Activated naive CD8-positive, alpha-beta T cell treated with anti-CD3 and anti-CD28 coated beads, Interleukin-2, amount 50 U/mL, for 24 hours (primary cell): ENCODE measurements around the gene TOR1AIP2.
A peak's percentile ranks its signal among the peaks of the same experiment; 100 is the strongest.

ENCODE experiments used
- ATAC-seq: fragments of 150-1000 bp; cut with Tn5 transposase; one replicate; pipeline ENCODE4 v1.10.0; 2021
- DNase-seq: peaks from one replicate; pipeline ENCODE4 v3.0.0; 2021
- H3K27ac Mint-ChIP-seq: one replicate; pipeline ENCODE4 v1.8.0; 2021; ENCODE audit warnings: mild to moderate bottlenecking, mixed read lengths
- H3K27me3 Mint-ChIP-seq: one replicate; pipeline ENCODE4 v1.8.0; 2021; ENCODE audit warnings: mixed read lengths
- H3K36me3 Mint-ChIP-seq: one replicate; pipeline ENCODE4 v1.8.0; 2021; ENCODE audit warnings: low read depth, mixed read lengths
- H3K4me1 Mint-ChIP-seq: one replicate; pipeline ENCODE4 v1.8.0; 2021; ENCODE audit warnings: mixed read lengths
- H3K4me3 Mint-ChIP-seq: one replicate; pipeline ENCODE4 v1.8.0; 2021; ENCODE audit warnings: mild to moderate bottlenecking, moderate library complexity, mixed read lengths
- H3K9me3 Mint-ChIP-seq: one replicate; pipeline ENCODE4 v1.8.0; 2021; ENCODE audit warnings: mixed read lengths

Gene TOR1AIP2

GRCh38 chr1:179824265-179824664 lies 53.3 kb downstream of the TOR1AIP2 start:
- no peaks in the 10 kb centered on the region for H3K4me1 Mint-ChIP-seq
- H3K27me3 Mint-ChIP-seq, result no peaks in the 10 kb centered on the region
- H3K9me3 Mint-ChIP-seq, result no peaks in the 10 kb centered on the region
- H3K4me3 Mint-ChIP-seq, result no peak overlapping the region
- no peaks in the 10 kb centered on the region for H3K36me3 Mint-ChIP-seq
- no peak for DNase-seq
- no peak for ATAC-seq
- no peak overlapping the region for H3K27ac Mint-ChIP-seq

GRCh38 chr1:179823693-179824092 lies 53.9 kb downstream of the TOR1AIP2 start:
- no peaks in the 10 kb centered on the region for H3K9me3 Mint-ChIP-seq
- H3K4me3 Mint-ChIP-seq, result no peak overlapping the region
- ATAC-seq (no peak), DNase-seq (no peak)
- no peaks in the 10 kb centered on the region for H3K36me3 Mint-ChIP-seq
- no peaks in the 10 kb centered on the region for H3K4me1 Mint-ChIP-seq
- no peaks in the 10 kb centered on the region for H3K27me3 Mint-ChIP-seq
- H3K27ac Mint-ChIP-seq, result no peak overlapping the region

- no peak for ATAC-seq
- H3K4me3 Mint-ChIP-seq, result no peak overlapping the region
- H3K36me3 Mint-ChIP-seq, result no peaks in the 10 kb centered on the region
- H3K9me3 Mint-ChIP-seq, result no peaks in the 10 kb centered on the region
- no peaks in the 10 kb centered on the region for H3K27me3 Mint-ChIP-seq
- H3K4me1 Mint-ChIP-seq, result no peaks in the 10 kb centered on the region
- H3K27ac Mint-ChIP-seq, result no peak overlapping the region
- DNase-seq, result no peak
These were observed 55.5 kb downstream of the TOR1AIP2 start for GRCh38 chr1:179822065-179822464.

GRCh38 chr1:179821524-179821923 lies 56.1 kb downstream of the TOR1AIP2 start:
- ATAC-seq, result no peak
- no peaks in the 10 kb centered on the region for H3K36me3 Mint-ChIP-seq
- no peaks in the 10 kb centered on the region for H3K27me3 Mint-ChIP-seq
- DNase-seq, result no peak
- no peaks in the 10 kb centered on the region for H3K4me1 Mint-ChIP-seq
- no peaks in the 10 kb centered on the region for H3K9me3 Mint-ChIP-seq
- H3K4me3 Mint-ChIP-seq, result no peak overlapping the region
- no peak overlapping the region for H3K27ac Mint-ChIP-seq

GRCh38 chr1:179820226-179820970 lies 57.2 kb downstream of the TOR1AIP2 start:
- Mint-ChIP-seq H3K4me3 (no peak overlapping the region), H3K27ac (no peak overlapping the region), H3K9me3 (no peaks in the 10 kb centered on the region), H3K27me3 (no peaks in the 10 kb centered on the region), H3K4me1 (peaks cover 5% of the 10 kb centered on the region), H3K36me3 (no peaks in the 10 kb centered on the region)
- DNase-seq (no peak), ATAC-seq (no peak)

GRCh38 chr1:179818743-179819173 lies 58.8 kb downstream of the TOR1AIP2 start:
- H3K36me3 Mint-ChIP-seq, result no peaks in the 10 kb centered on the region
- no peak for ATAC-seq
- H3K27ac Mint-ChIP-seq, result no peak overlapping the region
- H3K27me3 Mint-ChIP-seq, result no peaks in the 10 kb centered on the region
- no peak for DNase-seq
- H3K9me3 Mint-ChIP-seq, result no peaks in the 10 kb centered on the region
- peaks cover 15% of the 10 kb centered on the region for H3K4me1 Mint-ChIP-seq
- H3K4me3 Mint-ChIP-seq, result no peak overlapping the region

GRCh38 chr1:179818260-179818659 lies 59.3 kb downstream of the TOR1AIP2 start:
- no peak overlapping the region for H3K27ac Mint-ChIP-seq
- H3K9me3 Mint-ChIP-seq, result no peaks in the 10 kb centered on the region
- H3K36me3 Mint-ChIP-seq, result no peaks in the 10 kb centered on the region
- no peaks in the 10 kb centered on the region for H3K27me3 Mint-ChIP-seq
- no peak for DNase-seq
- ATAC-seq, result no peak
- peaks cover 15% of the 10 kb centered on the region for H3K4me1 Mint-ChIP-seq
- no peak overlapping the region for H3K4me3 Mint-ChIP-seq

- no peaks in the 10 kb centered on the region for H3K36me3 Mint-ChIP-seq
- H3K27ac Mint-ChIP-seq, result no peak overlapping the region
- H3K27me3 Mint-ChIP-seq, result no peaks in the 10 kb centered on the region
- H3K4me3 Mint-ChIP-seq, result no peak overlapping the region
- H3K9me3 Mint-ChIP-seq, result no peaks in the 10 kb centered on the region
- DNase-seq (no peak), ATAC-seq (no peak)
- H3K4me1 Mint-ChIP-seq, result peaks cover 15% of the 10 kb centered on the region
These were observed 59.8 kb downstream of the TOR1AIP2 start for GRCh38 chr1:179817789-179818188.

- Mint-ChIP-seq H3K36me3 (no peaks in the 10 kb centered on the region), H3K4me3 (no peak overlapping the region), H3K9me3 (no peaks in the 10 kb centered on the region), H3K27me3 (no peaks in the 10 kb centered on the region), H3K4me1 (peaks cover 15% of the 10 kb centered on the region), H3K27ac (no peak overlapping the region)
- DNase-seq, result no peak
- no peak for ATAC-seq
These were observed 60.5 kb downstream of the TOR1AIP2 start for GRCh38 chr1:179817056-179817455.

GRCh38 chr1:179816196-179816960 lies 61.2 kb downstream of the TOR1AIP2 start:
- H3K36me3 Mint-ChIP-seq, result no peaks in the 10 kb centered on the region
- no peaks in the 10 kb centered on the region for H3K9me3 Mint-ChIP-seq
- ATAC-seq (no peak), DNase-seq (no peak)
- H3K27me3 Mint-ChIP-seq, result peaks cover 2% of the 10 kb centered on the region
- H3K4me3 Mint-ChIP-seq, result no peak overlapping the region
- H3K4me1 Mint-ChIP-seq, result peaks cover 15% of the 10 kb centered on the region
- no peak overlapping the region for H3K27ac Mint-ChIP-seq

GRCh38 chr1:179815641-179816040 lies 62.0 kb downstream of the TOR1AIP2 start:
- Mint-ChIP-seq H3K4me1 (peaks cover 15% of the 10 kb centered on the region), H3K27me3 (peaks cover 5% of the 10 kb centered on the region), H3K36me3 (no peaks in the 10 kb centered on the region), H3K9me3 (no peaks in the 10 kb centered on the region), H3K27ac (peak overlapping the region; percentile 28), H3K4me3 (peak overlapping the region; percentile 82)
- DNase-seq, result no peak
- ATAC-seq, result no peak

GRCh38 chr1:179814546-179814838 lies 63.1 kb downstream of the TOR1AIP2 start:
- peaks cover 15% of the 10 kb centered on the region for H3K4me1 Mint-ChIP-seq
- ATAC-seq (no peak), DNase-seq (no peak)
- peak overlapping the region; percentile 82 for H3K4me3 Mint-ChIP-seq
- no peaks in the 10 kb centered on the region for H3K9me3 Mint-ChIP-seq
- peaks cover 11% of the 10 kb centered on the region for H3K27me3 Mint-ChIP-seq
- H3K36me3 Mint-ChIP-seq, result no peaks in the 10 kb centered on the region
- H3K27ac Mint-ChIP-seq, result peak overlapping the region; percentile 28

GRCh38 chr1:179813626-179814545 lies 63.7 kb downstream of the TOR1AIP2 start:
- H3K27me3 Mint-ChIP-seq, result peaks cover 11% of the 10 kb centered on the region

GRCh38 chr1:179812501-179813292 lies 64.9 kb downstream of the TOR1AIP2 start:
- Mint-ChIP-seq H3K4me3 (no peak overlapping the region), H3K4me1 (peaks cover 15% of the 10 kb centered on the region), H3K27me3 (peaks cover 11% of the 10 kb centered on the region), H3K36me3 (no peaks in the 10 kb centered on the region), H3K27ac (no peak overlapping the region), H3K9me3 (no peaks in the 10 kb centered on the region)
- no peak for DNase-seq
- no peak for ATAC-seq

More at GRCh38 chr1:179813626-179814545, 63.7 kb downstream of the TOR1AIP2 start:
- Mint-ChIP-seq H3K36me3 (no peaks in the 10 kb centered on the region), H3K4me3 (peak overlapping the region; percentile 82), H3K4me1 (peaks cover 15% of the 10 kb centered on the region), H3K9me3 (no peaks in the 10 kb centered on the region), H3K27ac (no peak overlapping the region)
- ATAC-seq (no peak), DNase-seq (no peak)
